Activated CD8-positive, alpha-beta T cell treated with anti-CD3 and anti-CD28 coated beads, Interleukin-2, amount 10 ng/mL, durations not matched to agents 7 days and 5 days (primary cell): ENCODE measurements around the gene PHKB. TPM values are rescaled to one million over a fixed set of nuclear protein-coding genes. Genes with fewer than 3 reads are reported as not detected.
"Not testable (repeated sequence)": the region's sequence is repeated elsewhere in the genome, so short reads cannot be mapped to it uniquely, and the experiment has no call there.

Source experiments
- ATAC-seq: fragments of 150-1000 bp; cut with Tn5 transposase; one replicate; pipeline ENCODE4 v1.10.0; 2021; ENCODE audit warnings: moderate library complexity
- CTCF ChIA-PET: fragments of 350-600 bp; sonication (Branson Sonifier 250); formaldehyde crosslinking; loops from one replicate; lab custom pipeline; 2021; ENCODE audit warnings: antibody characterized with exemption; lab: Charles Lee
- POLR2A ChIA-PET: fragments of 350-600 bp; sonication (Branson Sonifier 250); formaldehyde crosslinking; loops from one replicate; lab custom pipeline; 2021; ENCODE audit warnings: antibody characterized with exemption; lab: Charles Lee
- DNase-seq: peaks from one replicate; pipeline ENCODE4 v3.0.0-alpha.2; 2020
- H3K27ac Mint-ChIP-seq: one replicate; pipeline ENCODE4 v1.8.0; 2021; ENCODE audit warnings: mild to moderate bottlenecking, mixed read lengths
- H3K27me3 Mint-ChIP-seq: one replicate; pipeline ENCODE4 v1.8.0; 2021; ENCODE audit warnings: low read depth, mixed read lengths
- H3K36me3 Mint-ChIP-seq: one replicate; pipeline ENCODE4 v1.8.0; 2021; ENCODE audit warnings: low read depth, mixed read lengths
- H3K4me1 Mint-ChIP-seq: one replicate; pipeline ENCODE4 v1.8.0; 2021; ENCODE audit warnings: low read depth, mixed read lengths
- H3K4me3 Mint-ChIP-seq: one replicate; pipeline ENCODE4 v1.8.0; 2021; ENCODE audit warnings: mild to moderate bottlenecking, mixed read lengths
- H3K9me3 Mint-ChIP-seq: one replicate; pipeline ENCODE4 v1.8.0; 2022; ENCODE audit warnings: mixed read lengths; ENCODE audit not compliant: insufficient read depth
- total RNA-seq, 2 experiments: library from RNA; stranded (reverse); gene quantifications; one replicate each; pipeline ENCODE4 v1.2.3, GENCODE V29; 2021

PHKB gene
- total RNA-seq, 2 experiments from 2014 or later = 34.9 to 36.8 TPM

GRCh38 chr16:47519546-47519945 lies 58.4 kb downstream of the PHKB start:
- ChIA-PET POLR2A (no interaction called here), CTCF (no interaction called here)
- Mint-ChIP-seq H3K4me1 (peaks cover 13% of the 10 kb centered on the region), H3K36me3 (peaks cover 22% of the 10 kb centered on the region), H3K27ac (no peak overlapping the region), H3K4me3 (no peak overlapping the region), H3K27me3 (no peaks in the 10 kb centered on the region), H3K9me3 (no peaks in the 10 kb centered on the region)
- DNase-seq (no peak), ATAC-seq (no peak)

DNA sequence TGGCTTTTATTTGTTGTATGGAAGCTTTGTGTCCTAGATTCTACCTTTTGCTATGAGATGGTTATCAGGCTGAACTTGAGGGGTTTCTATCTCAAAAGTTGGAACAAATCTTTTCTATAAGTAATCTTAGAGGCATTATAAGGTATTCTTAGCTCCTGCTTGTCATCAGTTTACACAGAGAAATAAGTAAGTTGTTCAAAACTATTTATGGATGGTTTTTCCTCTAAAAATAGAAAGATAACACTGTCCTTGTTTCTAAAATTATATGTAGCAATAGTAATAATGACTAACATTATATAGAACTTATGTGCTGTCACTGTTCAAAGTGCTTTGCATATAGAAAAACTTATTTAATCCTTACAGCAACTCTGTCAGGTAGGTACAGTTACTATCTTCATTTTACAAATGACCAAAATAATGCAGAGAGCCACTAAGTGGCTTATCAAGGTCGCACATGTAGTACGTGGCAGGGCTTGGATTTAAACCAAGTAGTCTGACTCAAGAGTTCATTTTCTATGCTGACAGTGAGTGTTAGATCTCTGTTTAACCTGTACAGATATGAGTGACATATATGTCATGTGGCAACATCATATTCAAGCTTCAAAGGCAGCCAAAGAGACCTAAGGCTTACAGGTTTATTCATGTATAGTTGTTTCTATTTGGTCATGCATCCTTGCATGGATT lies 59.0 kb downstream of the PHKB start:
- H3K4me3 Mint-ChIP-seq = no peak overlapping the region
- no peak for ATAC-seq
- POLR2A ChIA-PET = no interaction called here

GRCh38 chr16:47523342-47524006 lies 62.3 kb downstream of the PHKB start:
- no peak for ATAC-seq
- Mint-ChIP-seq H3K9me3 (no peaks in the 10 kb centered on the region), H3K4me3 (no peak overlapping the region), H3K27ac (no peak overlapping the region), H3K27me3 (no peaks in the 10 kb centered on the region), H3K36me3 (peaks cover 18% of the 10 kb centered on the region), H3K4me1 (peaks cover 13% of the 10 kb centered on the region)
- ChIA-PET CTCF (interaction anchor here (0.7 kb wide), 1 partner anchor 11 kb away, joined by 3 read pairs; no protein-coding TSS in a partner anchor), POLR2A (no interaction called here)
- no peak for DNase-seq

More for the DNA sequence above, 59.0 kb downstream of the PHKB start:
- Mint-ChIP-seq H3K27ac (no peak overlapping the region), H3K4me1 (peaks cover 13% of the 10 kb centered on the region), H3K9me3 (no peaks in the 10 kb centered on the region), H3K36me3 (peaks cover 20% of the 10 kb centered on the region), H3K27me3 (no peaks in the 10 kb centered on the region)
- no peak for DNase-seq
- CTCF ChIA-PET = interaction anchor here (0.6 to 1.1 kb wide), 2 partner anchors 13 to 49 kb away, joined by 3 read pairs; no protein-coding TSS in a partner anchor

DNA sequence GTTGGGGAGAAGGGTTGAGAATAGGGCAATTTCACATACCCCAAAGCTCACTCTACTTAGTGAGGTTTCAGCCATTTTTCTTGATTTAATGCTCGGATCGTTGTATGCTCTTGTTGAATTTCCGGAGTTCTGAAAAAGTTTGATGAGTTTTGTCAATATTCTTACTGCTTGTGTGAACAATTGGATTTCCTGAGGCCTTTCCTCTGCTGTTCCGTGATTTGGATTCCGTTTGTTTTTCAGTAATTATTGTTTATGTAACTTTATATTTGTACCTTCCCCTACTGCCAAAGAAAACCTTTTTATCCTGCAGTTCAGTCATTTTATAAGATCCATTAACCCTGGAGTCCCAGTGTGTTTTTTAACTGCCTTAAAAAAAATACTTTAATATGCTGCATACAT lies 62.9 kb downstream of the PHKB start:
- no peak for DNase-seq
- peaks cover 18% of the 10 kb centered on the region for H3K36me3 Mint-ChIP-seq
- POLR2A ChIA-PET = no interaction called here
- H3K9me3 Mint-ChIP-seq = no peaks in the 10 kb centered on the region
- no peak for ATAC-seq
- H3K4me1 Mint-ChIP-seq = peaks cover 13% of the 10 kb centered on the region
- CTCF ChIA-PET = no interaction called here
- H3K4me3 Mint-ChIP-seq = no peak overlapping the region
- no peaks in the 10 kb centered on the region for H3K27me3 Mint-ChIP-seq
- no peak overlapping the region for H3K27ac Mint-ChIP-seq

- H3K4me3 Mint-ChIP-seq = no peak overlapping the region
- peaks cover 20% of the 10 kb centered on the region for H3K36me3 Mint-ChIP-seq
- no peak overlapping the region for H3K27ac Mint-ChIP-seq
- H3K27me3 Mint-ChIP-seq = no peaks in the 10 kb centered on the region
- ATAC-seq (no peak), DNase-seq (no peak)
- peaks cover 7% of the 10 kb centered on the region for H3K9me3 Mint-ChIP-seq
- CTCF ChIA-PET = no interaction called here
- H3K4me1 Mint-ChIP-seq = peaks cover 7% of the 10 kb centered on the region
- POLR2A ChIA-PET = no interaction called here
Measured at GRCh38 chr16:47528431-47528830, 67.3 kb downstream of the PHKB start.

DNA sequence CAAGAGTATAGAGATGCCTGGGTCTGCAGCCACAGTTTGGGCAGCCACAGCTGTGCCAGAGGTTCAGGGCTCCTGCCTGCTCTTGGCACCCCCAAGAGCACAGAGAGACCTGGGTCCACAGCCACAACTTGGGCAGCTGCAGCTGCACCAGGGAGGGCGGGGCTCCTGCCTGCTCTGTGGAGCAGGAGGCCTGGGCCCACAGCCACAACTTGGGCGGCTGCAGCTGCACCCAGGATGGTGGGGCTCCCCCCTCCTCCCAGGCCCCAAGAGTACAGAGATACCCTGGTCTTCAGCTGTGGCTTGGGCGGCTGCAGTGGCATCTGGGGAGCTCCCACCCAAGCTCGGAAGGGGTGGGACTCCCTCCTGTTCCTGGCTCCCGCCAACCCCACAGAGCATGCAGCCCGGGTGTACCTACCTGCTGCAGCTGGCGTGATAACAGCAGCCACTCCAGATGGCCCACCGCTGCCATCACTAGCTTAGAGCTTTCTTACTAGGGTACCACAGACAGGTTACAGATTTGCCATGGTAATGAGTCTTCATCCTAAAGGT lies 72.7 kb downstream of the PHKB start:
- Mint-ChIP-seq H3K36me3 (peaks cover 27% of the 10 kb centered on the region), H3K27ac (no peak overlapping the region), H3K9me3 (peaks cover 10% of the 10 kb centered on the region), H3K4me3 (no peak overlapping the region), H3K27me3 (no peaks in the 10 kb centered on the region), H3K4me1 (peaks cover 6% of the 10 kb centered on the region)
- POLR2A ChIA-PET = no interaction called here
- ATAC-seq = no peak
- CTCF ChIA-PET = no interaction called here
- DNase-seq = no peak

GRCh38 chr16:47538472-47538871 lies 77.3 kb downstream of the PHKB start:
- CTCF ChIA-PET = no interaction called here
- Mint-ChIP-seq H3K9me3 (peaks cover 23% of the 10 kb centered on the region), H3K36me3 (peaks cover 43% of the 10 kb centered on the region), H3K4me3 (no peak overlapping the region), H3K27me3 (no peaks in the 10 kb centered on the region), H3K27ac (no peak overlapping the region), H3K4me1 (peaks cover 6% of the 10 kb centered on the region)
- DNase-seq (no peak), ATAC-seq (no peak)
- POLR2A ChIA-PET = no interaction called here

- H3K4me3 Mint-ChIP-seq, H3K4me1 Mint-ChIP-seq, H3K27me3 Mint-ChIP-seq, ATAC-seq, DNase-seq, H3K27ac Mint-ChIP-seq, CTCF ChIA-PET: not testable (repeated sequence)
- Mint-ChIP-seq H3K36me3 (peaks cover 49% of the 10 kb centered on the region), H3K9me3 (peaks cover 23% of the 10 kb centered on the region)
- POLR2A ChIA-PET = interaction anchor here (0.7 kb wide), 1 partner anchor 10 kb away, joined by 5 read pairs; no protein-coding TSS in a partner anchor
Measured at GRCh38 chr16:47539707-47540670, 78.9 kb downstream of the PHKB start.

GRCh38 chr16:47541135-47541534 lies 80.0 kb downstream of the PHKB start:
- H3K4me3 Mint-ChIP-seq, H3K27me3 Mint-ChIP-seq, DNase-seq, H3K4me1 Mint-ChIP-seq, ATAC-seq, POLR2A ChIA-PET, H3K27ac Mint-ChIP-seq, CTCF ChIA-PET: not testable (repeated sequence)
- Mint-ChIP-seq H3K36me3 (peaks cover 55% of the 10 kb centered on the region), H3K9me3 (peaks cover 23% of the 10 kb centered on the region)

DNA sequence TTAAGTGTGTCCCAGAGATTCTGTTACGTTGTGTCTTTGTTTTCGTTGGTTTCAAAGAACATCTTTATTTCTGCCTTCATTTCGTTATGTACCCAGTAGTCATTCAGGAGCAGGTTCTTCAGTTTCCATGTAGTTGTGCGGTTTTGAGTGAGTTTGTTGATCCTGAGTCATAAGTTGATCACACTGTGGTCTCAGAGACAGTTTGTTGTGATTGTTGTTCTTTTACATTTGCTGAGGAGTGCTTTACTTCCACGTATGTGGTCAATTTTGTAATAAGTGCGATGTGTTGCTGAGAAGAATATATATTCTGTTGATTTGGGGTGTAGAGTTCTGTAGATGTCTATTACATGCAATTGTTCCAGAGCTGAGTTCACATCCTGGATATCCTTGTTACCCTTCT lies 83.1 kb downstream of the PHKB start:
- peaks cover 22% of the 10 kb centered on the region for H3K9me3 Mint-ChIP-seq
- CTCF ChIA-PET, H3K27ac Mint-ChIP-seq, H3K27me3 Mint-ChIP-seq, ATAC-seq, POLR2A ChIA-PET, H3K4me1 Mint-ChIP-seq, DNase-seq, H3K4me3 Mint-ChIP-seq: not testable (repeated sequence)
- H3K36me3 Mint-ChIP-seq = peaks cover 57% of the 10 kb centered on the region

GRCh38 chr16:47551185-47551584 lies 90.1 kb downstream of the PHKB start:
- Mint-ChIP-seq H3K9me3 (peaks cover 22% of the 10 kb centered on the region), H3K36me3 (peaks cover 71% of the 10 kb centered on the region)
- ATAC-seq, H3K27ac Mint-ChIP-seq, H3K4me3 Mint-ChIP-seq, DNase-seq, CTCF ChIA-PET, POLR2A ChIA-PET, H3K4me1 Mint-ChIP-seq, H3K27me3 Mint-ChIP-seq: not testable (repeated sequence)
